Duodenal mucosa (tissue), 2 donors: ENCODE measurements around the gene TCERG1.

Experiments used
- H3K27ac ChIP-seq: one replicate; pipeline ENCODE4 v1.7.0; 2013; ENCODE audit warnings: low read depth, low read length
- H3K27me3 ChIP-seq, 2 donors: one replicate each; pipeline ENCODE4 v1.7.0; 2013; ENCODE audit warnings: low read length in 2 of 2, control low read depth in 1 of 2; ENCODE audit not compliant: insufficient read depth in 2 of 2, control insufficient read depth in 1 of 2
- H3K36me3 ChIP-seq, 2 donors: one replicate each; pipeline ENCODE4 v1.7.0; 2013; ENCODE audit warnings: low read length in 2 of 2, control low read depth in 1 of 2; ENCODE audit not compliant: insufficient read depth in 2 of 2, control insufficient read depth in 1 of 2
- H3K4me1 ChIP-seq, 2 donors: one replicate each; pipeline ENCODE4 v1.7.0; 2013; ENCODE audit warnings: low read length in 2 of 2, control low read depth in 1 of 2; ENCODE audit not compliant: insufficient read depth in 2 of 2, control insufficient read depth in 1 of 2
- H3K4me3 ChIP-seq, 2 donors: one replicate each; pipeline ENCODE4 v1.7.0; 2013; ENCODE audit warnings: low read length in 2 of 2, low read depth in 1 of 2
- H3K9ac ChIP-seq, 2 donors: one replicate each; pipeline ENCODE4 v1.7.0; 2013; ENCODE audit warnings: low read length in 2 of 2, low read depth in 1 of 2
- H3K9me3 ChIP-seq, 2 donors: one replicate each; pipeline ENCODE4 v1.7.0; 2013; ENCODE audit warnings: low read length in 2 of 2, control low read depth in 1 of 2; ENCODE audit not compliant: control insufficient read depth in 1 of 2

TCERG1 gene

DNA sequence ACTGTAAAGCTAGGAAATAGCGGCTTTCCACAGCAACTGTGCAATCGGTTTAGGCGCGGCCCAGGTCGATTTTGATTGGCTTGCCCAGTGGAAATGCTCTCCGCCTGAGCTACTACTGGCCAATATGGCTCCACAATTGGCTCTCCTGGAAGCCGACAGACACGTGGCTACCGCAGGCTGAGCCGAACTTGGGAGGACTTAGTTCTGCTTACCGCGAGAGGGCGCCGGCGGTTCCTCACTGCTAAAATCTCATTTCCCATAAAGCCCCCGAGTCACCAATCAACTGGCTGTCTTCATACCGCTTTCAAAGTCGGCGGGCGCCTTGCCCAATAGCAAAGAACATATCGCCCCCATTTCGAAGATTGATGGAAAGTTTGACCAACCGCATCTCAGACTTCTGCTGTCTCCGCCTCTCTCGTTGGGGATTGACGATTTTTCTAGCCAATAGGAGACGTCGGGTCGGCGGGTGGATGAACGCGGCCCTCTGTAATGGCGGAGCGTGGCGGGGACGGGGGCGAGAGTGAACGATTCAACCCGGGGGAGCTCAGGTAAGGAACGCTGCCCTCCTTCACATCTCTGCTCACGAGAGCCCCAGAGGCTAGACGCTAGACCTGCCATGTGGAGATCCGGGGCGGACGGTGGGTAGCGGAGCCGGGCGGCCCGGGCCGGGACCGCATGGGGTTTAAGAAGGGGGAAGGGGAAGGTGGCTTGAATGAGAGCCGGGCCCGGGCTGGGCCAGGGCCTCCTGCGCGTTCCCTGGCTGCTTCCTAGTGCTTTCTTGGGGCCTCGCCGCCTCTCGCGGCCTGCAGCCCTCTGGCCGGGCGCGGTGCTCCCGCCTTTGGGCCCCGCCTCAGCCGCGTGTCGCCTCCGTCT lies at the start of gene TCERG1:
TSS of gene TCERG1 (plus strand) at position 473 of the 873 bp plus-strand sequence. CDS start at position 490, 17 bp downstream.
- peak within 1 kb of the TSS; percentile 88 to 100 for H3K4me3 ChIP-seq
- peak within 1 kb of the TSS; percentile 92 to 97 for H3K9ac ChIP-seq
- no peaks in the 10 kb centered on the region for H3K27me3 ChIP-seq
- no peaks in the 10 kb centered on the region for H3K9me3 ChIP-seq
- H3K4me1 ChIP-seq = peaks cover 16 to 30% of the 10 kb centered on the region in 2 donors
- H3K27ac ChIP-seq = peak within 1 kb of the TSS; percentile 81
- no peaks in the 10 kb centered on the region for H3K36me3 ChIP-seq

DNA sequence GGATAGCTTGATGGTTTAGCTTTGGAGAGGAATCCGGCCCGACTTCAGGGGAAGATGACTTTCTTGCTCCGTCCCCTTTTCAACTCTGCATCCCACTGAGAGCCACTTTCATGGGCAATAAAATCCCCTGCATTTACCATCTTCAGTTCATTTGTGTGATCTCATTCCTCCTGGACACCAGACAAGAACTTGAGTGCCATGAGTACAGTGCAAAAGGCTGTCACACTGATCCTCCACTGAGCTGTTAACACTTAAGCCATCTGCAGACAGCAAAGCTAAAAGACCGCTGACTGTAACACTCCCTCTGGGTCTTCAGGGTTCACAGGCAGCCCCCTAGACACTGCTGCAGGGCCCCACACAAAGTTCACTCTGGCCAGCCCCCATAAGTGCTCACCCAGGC lies 48.3 kb upstream of the TCERG1 start:
- no peaks in the 10 kb centered on the region for H3K4me1 ChIP-seq
- no peak overlapping the region for H3K9ac ChIP-seq
- no peak overlapping the region for H3K27ac ChIP-seq
- no peaks in the 10 kb centered on the region for H3K9me3 ChIP-seq
- peaks cover 6 to 7% of the 10 kb centered on the region in 2 donors for H3K27me3 ChIP-seq
- H3K36me3 ChIP-seq = no peaks in the 10 kb centered on the region
- no peak overlapping the region for H3K4me3 ChIP-seq

DNA sequence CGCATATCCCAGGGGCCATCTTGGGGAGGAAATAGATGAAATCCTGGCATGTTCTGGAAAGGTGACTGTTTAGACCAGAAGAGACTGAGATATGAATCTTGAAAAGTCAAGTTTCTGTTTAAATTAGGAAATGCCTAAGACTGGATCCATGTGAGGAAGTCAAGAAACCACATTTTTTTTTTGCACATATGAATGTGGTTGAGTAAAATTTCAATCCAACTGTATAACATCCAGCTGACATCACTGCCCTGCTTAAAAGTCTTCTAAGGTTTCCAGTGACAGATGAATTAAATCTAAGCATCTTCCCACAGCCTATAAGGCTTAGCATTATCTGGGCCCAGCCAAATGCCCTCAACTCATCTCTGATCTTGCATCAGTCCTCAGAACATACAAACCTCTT lies 47.7 kb upstream of the TCERG1 start:
- no peaks in the 10 kb centered on the region for H3K36me3 ChIP-seq
- H3K27ac ChIP-seq = no peak overlapping the region
- H3K4me1 ChIP-seq = no peaks in the 10 kb centered on the region
- peaks cover 6 to 7% of the 10 kb centered on the region in 2 donors for H3K27me3 ChIP-seq
- H3K4me3 ChIP-seq = no peak overlapping the region
- H3K9ac ChIP-seq = no peak overlapping the region
- no peaks in the 10 kb centered on the region for H3K9me3 ChIP-seq

DNA sequence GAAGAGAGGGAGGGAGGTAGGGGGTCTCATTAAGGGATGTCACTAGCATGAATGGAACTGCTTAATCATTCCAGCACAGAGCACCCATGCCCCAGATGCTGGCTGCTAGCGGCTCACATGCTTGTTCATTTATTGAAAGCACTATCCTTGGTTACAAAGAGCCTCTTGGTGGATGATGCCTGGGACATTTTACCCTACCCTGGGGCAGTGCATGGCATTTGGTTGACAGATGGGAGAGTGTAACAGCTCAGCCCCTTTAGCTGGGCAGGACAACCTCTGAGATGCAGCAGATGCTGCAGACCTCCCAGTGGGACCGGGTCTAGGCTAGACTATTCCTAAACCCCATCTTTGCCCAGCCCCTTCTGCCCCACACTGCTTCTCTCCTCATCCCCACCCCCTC lies 46.9 kb upstream of the TCERG1 start:
- Histone ChIP-seq H3K9ac (no peak overlapping the region), H3K9me3 (no peaks in the 10 kb centered on the region), H3K36me3 (no peaks in the 10 kb centered on the region), H3K27ac (no peak overlapping the region), H3K27me3 (peaks cover 6 to 7% of the 10 kb centered on the region in 2 donors), H3K4me3 (no peak overlapping the region), H3K4me1 (no peaks in the 10 kb centered on the region)

DNA sequence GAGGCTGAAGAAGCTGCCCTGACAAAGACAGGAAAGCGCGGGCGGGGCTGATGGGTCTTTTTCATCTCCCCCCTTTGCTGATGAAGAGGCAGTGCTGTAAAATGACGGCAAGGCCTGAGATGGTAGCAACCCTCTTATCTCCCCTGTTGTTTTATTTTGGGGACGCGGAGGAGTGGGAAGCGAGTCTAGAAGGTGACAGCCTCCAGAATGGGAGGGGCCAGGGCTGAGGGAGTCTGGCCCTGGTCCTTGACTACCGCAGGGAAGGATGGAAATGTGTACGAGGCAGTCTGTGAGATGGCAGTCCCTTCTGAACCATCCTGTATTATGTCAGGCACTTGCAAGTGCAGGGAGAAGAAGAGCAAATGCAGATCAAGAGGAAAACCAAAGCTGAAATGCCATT lies 46.1 kb upstream of the TCERG1 start:
- H3K9ac ChIP-seq = no peak overlapping the region
- H3K4me1 ChIP-seq = no peaks in the 10 kb centered on the region
- H3K27ac ChIP-seq = no peak overlapping the region
- no peaks in the 10 kb centered on the region for H3K36me3 ChIP-seq
- peaks cover 6 to 7% of the 10 kb centered on the region in 2 donors for H3K27me3 ChIP-seq
- H3K9me3 ChIP-seq = no peaks in the 10 kb centered on the region
- no peak overlapping the region for H3K4me3 ChIP-seq

DNA sequence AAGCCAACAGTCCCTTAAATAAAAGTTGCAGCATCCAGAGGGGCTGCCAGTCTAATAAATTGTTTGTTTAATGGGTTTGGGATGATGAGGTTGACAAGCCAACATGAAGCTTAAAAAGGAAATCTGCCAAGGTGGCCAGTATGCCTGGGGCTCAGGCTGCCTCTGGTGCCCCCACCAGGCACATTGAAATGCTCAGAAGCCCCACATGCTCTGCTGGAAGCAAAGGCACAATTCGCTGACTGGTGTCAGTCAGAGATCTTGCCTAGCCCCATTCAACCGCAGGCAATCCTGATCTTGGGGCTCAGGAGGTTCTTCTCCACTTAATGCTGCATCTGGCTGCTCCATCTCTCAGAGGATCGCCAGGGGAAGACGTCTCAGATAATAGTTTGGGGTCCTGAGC lies 44.2 kb upstream of the TCERG1 start:
- H3K4me1 ChIP-seq = no peaks in the 10 kb centered on the region
- H3K27ac ChIP-seq = no peak overlapping the region
- no peaks in the 10 kb centered on the region for H3K9me3 ChIP-seq
- no peaks in the 10 kb centered on the region for H3K36me3 ChIP-seq
- no peak overlapping the region for H3K9ac ChIP-seq
- H3K27me3 ChIP-seq = peaks cover 6 to 7% of the 10 kb centered on the region in 2 donors
- H3K4me3 ChIP-seq = no peak overlapping the region

DNA sequence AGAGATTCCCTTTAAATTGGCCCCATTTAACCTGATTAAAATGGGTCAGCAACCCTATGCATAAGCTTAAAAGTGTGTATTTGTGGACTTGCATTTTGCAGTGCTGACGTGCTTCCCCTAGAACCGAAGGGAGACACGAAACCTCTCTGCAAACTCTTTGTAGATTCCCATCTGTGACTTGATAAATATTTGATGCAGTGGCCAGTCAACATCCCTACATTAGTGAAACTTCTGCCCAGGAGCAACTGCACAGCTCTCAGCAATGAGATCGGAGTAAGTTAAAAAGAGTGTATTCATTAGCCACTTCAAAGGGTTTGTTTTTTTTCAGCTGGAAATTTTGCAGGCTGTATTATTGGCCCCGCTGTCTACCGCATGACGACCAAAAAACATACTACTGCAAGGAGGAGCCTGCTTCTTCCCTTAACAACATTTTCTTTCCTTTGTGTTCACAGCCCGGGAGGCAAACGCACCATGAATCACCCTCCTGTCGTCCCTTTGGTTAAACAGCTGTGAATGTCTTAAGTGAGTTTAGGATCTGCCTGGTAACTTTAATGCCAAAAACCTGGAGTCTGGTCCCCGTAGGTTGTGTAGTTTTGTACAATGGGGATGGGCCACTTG lies 38.0 kb upstream of the TCERG1 start:
- H3K4me1 ChIP-seq = no peaks in the 10 kb centered on the region
- no peak overlapping the region for H3K4me3 ChIP-seq
- no peaks in the 10 kb centered on the region for H3K27me3 ChIP-seq
- no peak overlapping the region for H3K27ac ChIP-seq
- H3K9me3 ChIP-seq = no peaks in the 10 kb centered on the region
- no peaks in the 10 kb centered on the region for H3K36me3 ChIP-seq
- no peak overlapping the region for H3K9ac ChIP-seq

DNA sequence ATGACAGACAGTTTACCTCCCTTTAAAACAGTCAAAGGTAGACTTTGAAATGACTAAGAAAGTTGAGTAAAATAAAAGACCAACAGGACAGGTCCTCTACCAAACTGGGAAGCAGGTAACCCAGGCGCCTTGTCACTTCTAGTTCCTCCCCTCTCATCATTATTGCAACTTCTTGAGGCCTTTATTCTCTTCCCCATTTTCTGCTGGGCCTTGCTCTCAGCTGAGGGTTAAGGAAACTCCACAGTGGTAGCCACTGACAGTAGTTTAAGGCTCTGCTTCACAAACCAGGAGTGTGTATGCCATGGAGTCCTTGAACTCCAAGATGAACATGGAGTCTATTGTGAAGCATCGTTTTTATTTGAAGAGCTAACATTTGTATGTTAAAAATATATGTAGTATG lies 36.9 kb upstream of the TCERG1 start:
- Histone ChIP-seq H3K4me3 (no peak overlapping the region), H3K27me3 (no peaks in the 10 kb centered on the region)

DNA sequence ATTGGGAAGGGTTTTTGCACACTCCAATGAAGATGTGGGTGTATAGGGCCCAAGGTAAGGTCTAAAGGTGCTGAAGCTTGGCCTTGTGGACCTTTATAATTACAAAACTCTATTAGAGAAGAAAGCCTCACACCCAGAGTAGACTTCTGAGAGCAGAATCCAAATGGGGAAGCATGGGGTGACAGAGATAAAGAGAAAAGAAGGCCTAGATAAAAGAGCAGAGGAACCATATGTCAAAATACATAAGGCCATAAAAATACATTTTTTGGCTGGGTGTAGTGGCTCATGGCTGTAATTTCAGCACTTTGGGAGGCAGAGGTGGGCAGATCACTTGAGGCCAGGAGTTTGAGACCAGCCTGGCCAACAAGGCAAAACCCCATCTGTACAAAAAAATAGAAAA lies 27.4 kb upstream of the TCERG1 start:
- Histone ChIP-seq H3K27ac (no peak overlapping the region), H3K9ac (no peak overlapping the region), H3K4me3 (no peak overlapping the region), H3K4me1 (no peaks in the 10 kb centered on the region), H3K36me3 (no peaks in the 10 kb centered on the region), H3K27me3 (no peaks in the 10 kb centered on the region), H3K9me3 (no peaks in the 10 kb centered on the region)

More for the DNA sequence above, 36.9 kb upstream of the TCERG1 start:
- Histone ChIP-seq H3K27ac (no peak overlapping the region), H3K9ac (no peak overlapping the region), H3K9me3 (no peaks in the 10 kb centered on the region), H3K36me3 (no peaks in the 10 kb centered on the region), H3K4me1 (no peaks in the 10 kb centered on the region)

DNA sequence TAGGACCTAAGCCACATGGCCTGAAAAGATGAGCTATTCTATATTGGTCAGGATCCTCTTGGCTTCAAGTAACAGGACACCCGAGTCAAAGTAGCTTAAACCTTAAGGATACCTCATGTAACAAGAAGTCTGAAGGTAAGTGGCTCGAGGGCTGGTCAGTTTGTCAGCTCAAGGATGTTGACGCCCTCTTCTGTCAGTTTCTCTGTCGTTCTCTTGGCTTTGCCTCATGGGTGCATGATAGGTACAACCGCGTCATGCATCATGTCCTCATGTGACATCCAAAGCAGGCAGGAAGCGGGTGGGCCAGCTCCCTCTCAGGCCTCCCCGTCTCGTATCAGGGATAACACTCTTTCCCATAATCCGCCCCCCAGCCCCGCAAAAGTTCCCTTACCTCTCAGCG lies 22.1 kb upstream of the TCERG1 start:
- Histone ChIP-seq H3K9me3 (no peaks in the 10 kb centered on the region), H3K27me3 (no peaks in the 10 kb centered on the region), H3K27ac (no peak overlapping the region), H3K4me1 (peaks cover 0 to 3% of the 10 kb centered on the region in 2 donors), H3K36me3 (no peaks in the 10 kb centered on the region), H3K9ac (no peak overlapping the region), H3K4me3 (no peak overlapping the region)
